ENCODE data around the gene BIVM.

DNA sequence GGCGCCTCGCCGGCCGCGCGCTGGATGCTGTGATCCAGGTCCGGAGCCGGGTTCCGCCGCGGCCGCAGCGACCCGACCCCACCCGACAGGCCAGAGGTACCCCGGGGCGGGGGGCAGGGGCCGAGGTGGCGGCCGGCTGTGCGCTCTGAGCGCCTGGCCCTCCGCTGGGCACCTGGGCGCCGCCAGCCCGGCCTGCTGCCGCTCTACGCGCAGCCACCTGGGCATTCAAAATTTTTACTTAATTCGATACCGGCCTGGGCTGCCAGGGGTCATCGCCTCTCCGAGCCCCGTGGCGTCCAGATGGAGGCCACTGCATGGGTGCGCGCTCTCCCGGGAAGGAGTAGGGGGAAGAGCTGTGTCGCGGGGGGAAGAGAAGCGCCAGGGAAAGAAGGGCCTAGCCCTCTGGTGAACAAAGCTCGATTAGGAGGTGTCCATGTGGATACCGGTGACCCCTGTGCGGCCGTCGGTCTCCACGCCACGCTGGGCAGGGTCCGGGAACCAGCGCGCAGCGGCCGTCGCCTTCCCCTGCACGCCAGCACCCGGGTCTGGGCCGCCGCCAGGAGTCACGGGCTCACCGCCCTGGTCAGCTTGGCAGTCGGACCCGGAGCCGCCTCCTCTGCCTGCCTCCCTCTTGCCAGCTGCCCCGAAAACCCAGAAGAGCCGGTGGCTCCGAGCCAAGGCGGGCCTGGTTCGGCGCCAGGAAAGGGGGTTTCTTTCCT lies 666 bp downstream of the BIVM start:
- TF ChIP-seq POLR2A (IDR thresholded peaks at IDR 0.05; ENCODE audit: low read depth, low read length) (no peak), BHLHE40 (IDR thresholded peaks at IDR 0.05; ENCODE audit: low read depth, low read length) (no peak), CTCF (conservative IDR thresholded peaks at IDR 0.05; ENCODE audit: low read depth, low read length) (no peak), RAD21 (IDR thresholded peaks at IDR 0.05; ENCODE audit: low read length) (no peak), MAFK (IDR thresholded peaks at IDR 0.05; ENCODE audit: low read depth, low read length) (no peak), SMC3 (IDR thresholded peaks at IDR 0.05; ENCODE audit: low read depth, low read length) (no peak), CEBPB (IDR thresholded peaks at IDR 0.05; ENCODE audit: low read depth, low read length) (no peak), FOS (IDR thresholded peaks at IDR 0.05; ENCODE audit: low read depth, low read length) (no peak)
